IMR-90 (cell line): ENCODE measurements around the gene CCDC33.

Experiments
- CTCF ChIP-seq: conservative IDR thresholded peaks from 2 replicates; pipeline ENCODE4 v1.5.1; 2012; ENCODE audit warnings: mild to moderate bottlenecking, low read depth, low read length, improper control_type of control experiment
- POLR2A ChIP-seq: IDR thresholded peaks from 2 replicates; pipeline ENCODE4 v1.6.1; 2012; ENCODE audit warnings: mild to moderate bottlenecking, low read depth, low read length
- RCOR1 ChIP-seq: IDR thresholded peaks from 2 replicates; pipeline ENCODE4 v1.6.1; 2012; ENCODE audit warnings: mild to moderate bottlenecking, low read length, improper control_type of control experiment; ENCODE audit not compliant: insufficient replicate concordance

GRCh38 chr15:74262625-74263024, 26.5 kb downstream of the CCDC33 start:
- TF ChIP-seq CTCF (no peak), POLR2A (no peak), RCOR1 (no peak)
